GM18909 (cell line): ENCODE results near the gene LDLRAP1.

Source experiments
- ATAC-seq: cut with Tn5 transposase; IDR thresholded peaks from one replicate; pipeline ENCODE4 v1.9.1; 2021; ENCODE audit warnings: mild to moderate bottlenecking; ENCODE audit not compliant: unreplicated experiment, poor library complexity

Gene LDLRAP1

GRCh38 chr1:25541425-25541824, 2.0 kb upstream of the LDLRAP1 start:
- ATAC-seq, result no peak

- ATAC-seq, result no peak
These were observed 1.3 kb upstream of the LDLRAP1 start for GRCh38 chr1:25541889-25542658.

DNA sequence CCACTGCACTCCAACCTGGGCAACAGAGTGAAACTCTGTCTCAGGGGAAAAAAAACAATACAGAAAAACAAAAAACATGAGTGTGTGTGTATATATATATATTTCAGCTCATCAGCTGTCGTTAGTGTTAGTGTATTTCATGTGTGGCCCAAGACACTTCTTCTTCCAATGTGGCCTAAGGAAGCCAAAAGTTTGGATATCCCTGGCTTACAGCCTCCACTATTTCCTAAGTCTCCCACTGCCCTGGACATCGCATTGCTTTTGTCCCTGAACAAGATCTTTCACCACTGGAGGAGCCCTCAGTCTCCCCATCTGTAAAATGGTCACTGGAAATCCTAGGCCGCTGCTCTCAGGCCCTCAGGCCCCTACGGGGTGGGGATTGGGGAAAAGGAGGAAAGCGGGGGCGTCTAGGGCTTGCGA, 391 bp upstream of the LDLRAP1 start:
- no peak for ATAC-seq

DNA sequence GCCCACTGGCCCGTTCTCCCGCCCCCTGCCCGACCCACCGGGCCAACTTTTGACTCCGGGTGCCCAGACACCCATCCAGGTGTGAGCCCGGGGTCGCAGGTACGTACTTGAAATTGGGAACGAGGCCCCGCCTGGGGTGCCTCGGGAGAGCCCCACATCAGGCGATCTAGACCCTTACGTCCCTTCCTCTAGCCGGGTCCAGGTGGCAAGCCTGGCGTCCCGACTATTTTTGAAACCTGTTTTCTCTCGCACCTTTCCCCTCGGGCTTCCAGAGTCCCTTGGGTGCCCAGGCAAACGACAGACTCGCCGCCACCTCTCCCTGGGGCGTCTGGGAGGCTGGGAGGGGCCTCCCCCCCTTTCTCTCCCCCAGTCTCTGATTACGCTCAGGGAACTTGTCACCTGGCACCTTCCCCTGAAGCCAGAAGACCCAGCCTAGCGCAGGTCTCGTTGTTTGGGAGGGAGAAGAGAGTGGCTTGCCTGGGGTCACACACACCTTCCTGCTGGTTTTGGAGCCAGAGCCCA, 898 bp downstream of the LDLRAP1 start:
- no peak for ATAC-seq

- no peak for ATAC-seq
These were observed 1.4 kb downstream of the LDLRAP1 start for GRCh38 chr1:25544819-25545218.

GRCh38 chr1:25545767-25546166, 2.4 kb downstream of the LDLRAP1 start:
- no peak for ATAC-seq

DNA sequence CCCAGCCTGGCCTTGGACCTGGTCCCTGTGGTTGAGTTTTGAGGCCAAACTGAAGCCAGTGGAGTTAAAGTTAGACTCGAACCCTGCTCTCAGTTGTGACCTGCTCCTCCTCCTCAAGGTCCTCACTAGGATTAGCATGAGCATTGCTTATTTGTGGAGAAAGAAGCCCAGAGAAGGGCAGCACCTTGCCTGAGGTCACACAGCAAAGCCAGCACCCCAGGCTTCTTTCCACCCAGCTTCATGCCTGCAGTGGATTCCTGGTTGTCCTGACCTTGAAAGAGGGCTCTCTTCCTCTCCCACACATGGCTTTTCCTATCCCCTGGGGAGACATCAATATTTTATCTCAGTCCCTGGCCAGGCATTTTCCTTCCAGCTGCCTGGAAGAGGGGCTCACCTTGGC, 2.8 kb downstream of the LDLRAP1 start:
- ATAC-seq, result no peak

DNA sequence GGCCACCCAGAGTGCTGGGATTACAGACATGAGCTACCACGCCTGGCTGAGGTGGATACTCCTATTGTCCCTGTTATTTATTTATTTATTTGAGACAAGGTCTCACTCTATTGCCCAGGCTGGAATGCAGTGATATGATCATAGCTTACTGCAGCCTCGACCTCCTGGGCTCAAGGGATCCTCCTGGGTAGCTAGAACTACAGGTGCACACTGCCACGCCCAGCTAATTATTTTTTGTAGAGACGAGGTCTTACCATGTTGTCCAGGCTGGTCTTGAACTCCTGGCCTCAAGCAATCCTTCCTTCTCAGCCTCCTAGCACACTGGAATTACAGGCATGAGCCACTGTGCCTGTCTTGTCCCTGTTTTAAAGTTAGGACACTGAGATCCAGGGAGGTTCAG, 5.2 kb downstream of the LDLRAP1 start:
- no peak for ATAC-seq

DNA sequence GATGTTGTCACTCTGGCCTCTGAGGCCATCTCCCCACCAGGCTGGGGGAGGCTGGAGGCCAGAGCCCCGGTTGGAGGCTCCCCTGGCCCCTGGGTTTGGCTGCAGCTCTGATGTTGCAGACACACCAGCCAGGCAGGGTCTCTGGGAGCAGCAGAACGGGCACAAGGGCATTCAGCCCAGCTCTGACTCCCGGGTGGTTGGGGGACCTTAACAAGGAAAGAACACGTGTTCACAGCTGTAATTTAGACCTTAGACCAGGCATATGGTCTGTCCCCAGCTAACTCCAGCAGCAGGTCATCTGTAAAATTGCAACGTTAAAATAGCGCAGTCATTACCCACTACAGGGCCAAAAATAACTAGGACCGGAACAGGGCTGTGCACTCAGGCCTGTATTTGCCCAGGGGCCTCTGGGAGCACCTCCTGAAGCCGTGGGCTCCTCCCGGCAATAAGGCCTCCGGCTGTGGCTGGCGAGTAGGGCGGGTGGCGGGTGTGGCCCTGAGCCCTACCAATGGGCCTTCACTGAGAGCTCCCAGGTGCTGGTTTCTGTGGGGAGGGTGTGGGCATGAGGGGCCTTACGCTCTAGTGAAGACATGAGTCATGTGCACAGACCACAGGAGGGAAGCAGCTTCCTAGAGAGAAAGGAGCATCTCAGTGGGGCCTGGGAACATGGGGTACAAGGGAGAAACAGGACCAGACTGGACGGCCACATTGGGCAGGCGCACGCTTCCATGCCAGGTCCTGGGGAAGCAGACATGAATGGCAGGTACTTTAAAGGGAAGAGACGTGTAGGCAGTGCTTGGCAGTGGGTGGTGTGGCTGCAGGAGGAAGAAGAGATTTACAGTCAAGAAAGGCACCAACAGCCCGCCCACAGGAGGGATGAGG, 6.1 kb downstream of the LDLRAP1 start:
- ATAC-seq, result peak; percentile 92

- no peak for ATAC-seq
These were observed 6.7 kb downstream of the LDLRAP1 start for GRCh38 chr1:25550155-25550506.

DNA sequence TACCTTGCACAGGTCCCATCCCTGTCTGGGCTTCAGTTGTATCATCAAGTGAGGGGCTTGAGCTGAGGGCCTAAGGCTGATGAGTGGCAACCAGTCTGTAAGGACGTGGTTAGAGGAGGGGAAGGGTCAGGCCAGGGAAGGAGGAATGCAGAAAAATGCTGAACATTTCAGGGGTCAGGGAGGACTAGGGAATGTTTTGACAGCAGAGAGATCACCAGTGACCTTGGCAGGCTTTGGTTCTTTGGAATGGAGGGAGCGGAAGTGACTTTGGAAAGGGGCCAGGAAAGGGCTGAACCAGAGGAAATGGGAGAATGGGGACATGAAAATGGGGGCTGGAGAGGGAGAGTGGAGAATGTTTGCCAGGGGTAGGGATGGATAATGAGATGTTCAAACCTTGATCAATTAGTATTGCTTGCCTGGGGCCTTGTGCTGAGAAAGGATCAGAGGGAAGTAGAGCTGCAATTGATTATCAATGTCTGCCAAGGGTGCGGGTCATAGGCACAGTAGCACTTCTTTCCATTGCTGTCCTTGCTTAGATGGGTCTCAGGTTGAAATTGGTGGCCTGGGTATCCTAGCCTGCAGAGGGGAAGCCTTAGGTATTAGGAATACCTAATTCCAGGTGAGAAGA, 7.4 kb downstream of the LDLRAP1 start:
- no peak for ATAC-seq

DNA sequence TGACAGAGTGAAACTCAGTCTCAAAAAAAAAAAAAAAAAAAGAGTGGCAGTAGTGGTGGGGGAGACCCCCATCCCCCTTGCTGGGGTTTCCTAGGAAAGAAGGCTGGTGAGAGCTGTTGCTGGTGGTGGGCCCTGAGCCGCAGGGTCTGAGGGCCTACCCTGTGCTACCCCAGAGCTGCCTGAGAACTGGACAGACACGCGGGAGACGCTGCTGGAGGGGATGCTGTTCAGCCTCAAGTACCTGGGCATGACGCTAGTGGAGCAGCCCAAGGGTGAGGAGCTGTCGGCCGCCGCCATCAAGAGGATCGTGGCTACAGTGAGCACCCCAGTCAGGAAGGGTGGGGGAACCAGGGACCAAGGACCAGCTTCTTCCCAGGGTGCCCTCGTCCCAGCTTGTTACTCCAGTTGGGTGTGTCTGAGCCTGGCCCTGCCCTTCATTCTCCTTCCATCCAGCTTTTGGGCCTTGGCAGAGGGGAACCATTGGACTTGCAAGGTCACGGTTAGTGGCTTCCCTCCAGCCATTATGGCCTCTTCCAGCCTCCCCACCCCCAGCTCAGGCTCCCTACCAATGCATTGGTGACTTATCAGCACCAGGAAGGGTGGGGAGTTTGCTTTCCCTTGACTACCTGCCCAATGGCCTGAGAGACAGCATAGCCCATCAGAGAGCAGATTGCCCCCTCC, 10.5 kb downstream of the LDLRAP1 start:
- ATAC-seq, result no peak

DNA sequence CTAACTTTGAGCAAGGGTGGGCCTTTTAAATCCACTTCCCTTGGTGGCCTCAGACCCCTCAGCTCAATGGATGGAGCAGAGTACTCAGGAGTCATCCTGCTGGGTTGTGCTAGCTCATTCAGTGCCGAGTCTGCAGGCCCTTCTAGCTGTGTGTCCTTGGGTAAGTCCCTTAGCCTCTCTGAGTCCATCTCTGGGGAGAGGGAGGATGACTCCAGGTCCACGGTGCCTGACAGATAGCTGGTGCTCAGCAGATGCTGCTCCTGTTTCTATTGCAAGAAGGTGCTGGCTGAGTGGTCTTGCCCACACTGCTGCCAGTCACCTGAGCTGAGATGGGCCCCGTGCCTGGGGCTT, 11.0 kb downstream of the LDLRAP1 start:
- no peak for ATAC-seq

DNA sequence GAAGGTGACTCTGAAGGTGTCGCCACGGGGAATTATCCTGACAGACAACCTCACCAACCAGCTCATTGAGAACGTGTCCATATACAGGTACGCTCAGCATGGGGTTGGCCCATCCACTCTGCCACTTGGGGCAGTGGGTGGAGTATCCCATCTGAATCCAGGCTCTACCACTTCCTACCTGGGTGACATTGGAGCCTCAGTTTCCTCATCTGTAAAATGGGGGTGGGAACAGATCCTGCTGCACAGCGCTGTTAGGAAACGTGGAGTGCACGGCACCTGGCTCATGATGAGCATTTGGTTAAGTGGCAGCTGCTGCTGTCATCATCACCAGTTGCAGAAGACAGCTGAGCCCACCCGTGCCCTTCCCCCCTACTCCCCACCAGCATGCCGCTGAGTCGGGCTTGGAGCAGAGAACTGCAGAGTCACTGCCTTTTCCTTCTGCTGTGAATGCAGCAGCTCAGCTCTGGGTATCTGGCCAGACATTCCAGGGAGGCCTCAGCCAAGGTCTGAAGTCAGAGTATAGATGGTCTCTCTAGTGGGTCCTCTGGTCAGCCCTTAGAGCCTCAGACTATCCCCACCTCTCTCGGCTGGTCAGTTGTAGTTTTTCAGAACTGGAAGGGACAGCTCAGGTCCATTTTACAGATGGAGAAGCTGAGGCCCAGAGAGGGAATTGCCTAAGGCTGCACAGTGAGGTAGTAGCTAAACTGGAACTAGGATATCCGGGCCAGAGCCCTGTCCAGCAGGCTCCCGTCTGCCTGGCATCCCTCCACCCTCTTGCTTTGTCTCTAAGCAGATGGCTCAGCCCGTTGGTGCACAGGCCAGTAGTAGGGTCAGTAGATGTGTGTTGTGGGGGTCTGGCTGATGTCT, 11.7 kb downstream of the LDLRAP1 start:
- no peak for ATAC-seq

DNA sequence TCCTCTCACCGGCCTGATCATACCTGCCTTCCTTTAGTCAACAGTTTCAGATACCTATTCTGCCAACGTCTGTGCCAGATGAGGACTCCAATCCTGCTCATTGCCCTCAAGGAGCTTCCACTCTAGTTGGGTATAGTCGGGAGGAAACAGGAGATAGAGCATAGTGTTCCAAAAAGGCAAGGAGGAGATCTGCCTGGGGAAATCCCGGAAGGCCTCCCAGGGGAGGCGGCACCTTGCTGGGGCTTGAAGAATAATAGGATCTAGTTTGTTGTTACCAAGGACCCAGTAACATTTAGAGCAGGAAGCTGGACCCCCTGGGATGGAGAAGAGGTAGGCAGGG, 12.3 kb downstream of the LDLRAP1 start:
- no peak for ATAC-seq

DNA sequence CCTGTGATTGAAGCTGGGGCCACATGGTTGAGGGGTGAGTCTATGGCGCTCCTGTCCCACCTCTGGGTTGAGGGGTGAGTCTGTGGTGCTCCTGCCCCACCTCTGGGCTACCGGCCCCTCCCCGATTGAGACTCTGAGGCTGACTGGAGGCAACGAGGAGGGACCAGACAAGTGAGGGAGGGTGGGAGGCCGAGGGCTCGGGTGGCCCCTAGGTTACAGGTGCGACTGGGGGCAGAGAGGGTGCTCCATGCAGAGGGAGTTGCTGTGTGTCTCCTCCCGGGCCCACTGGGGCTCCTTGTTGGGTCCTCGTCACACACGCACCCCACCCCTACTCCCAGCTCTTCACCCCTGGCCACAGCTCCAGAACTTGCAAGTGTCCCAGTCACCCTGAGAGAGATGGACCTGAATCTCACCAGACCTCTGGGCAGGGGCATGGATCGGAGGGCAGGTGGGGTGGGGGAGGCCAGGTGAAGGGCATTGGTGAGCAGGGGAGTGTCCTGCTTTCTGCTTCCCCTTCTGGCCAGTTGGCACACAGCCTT, 12.8 kb downstream of the LDLRAP1 start:
- no peak for ATAC-seq

DNA sequence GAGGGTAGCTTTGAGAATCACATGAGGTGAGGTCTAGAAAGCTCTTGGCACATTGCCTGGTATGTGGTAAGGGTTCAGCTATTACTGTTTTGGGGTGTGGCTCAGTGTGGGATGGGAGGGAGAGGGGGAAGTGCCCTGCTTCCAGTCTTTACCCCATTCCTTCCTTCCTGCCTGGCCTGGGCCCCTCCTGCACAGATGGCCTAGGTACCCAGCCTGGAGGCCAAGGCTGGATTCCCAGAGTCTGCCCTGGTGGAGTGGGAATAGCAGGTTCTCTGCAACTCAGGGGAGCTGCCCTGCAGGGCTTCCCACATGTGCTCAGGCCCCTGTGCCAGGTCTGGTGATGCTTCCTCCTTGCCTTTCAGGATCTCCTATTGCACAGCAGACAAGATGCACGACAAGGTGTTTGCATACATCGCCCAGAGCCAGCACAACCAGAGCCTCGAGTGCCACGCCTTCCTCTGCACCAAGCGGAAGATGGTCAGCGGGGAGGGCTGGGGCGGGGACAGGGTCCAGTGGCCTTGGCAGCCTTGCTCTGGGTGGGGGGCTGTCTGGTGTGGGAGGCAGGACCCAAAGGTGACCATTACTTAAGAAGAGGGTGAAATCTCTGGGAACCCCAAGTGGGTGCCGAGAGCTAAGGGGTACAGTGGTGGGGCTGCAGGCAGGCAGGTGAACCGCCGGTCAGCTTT, 13.5 kb downstream of the LDLRAP1 start:
- no peak for ATAC-seq

DNA sequence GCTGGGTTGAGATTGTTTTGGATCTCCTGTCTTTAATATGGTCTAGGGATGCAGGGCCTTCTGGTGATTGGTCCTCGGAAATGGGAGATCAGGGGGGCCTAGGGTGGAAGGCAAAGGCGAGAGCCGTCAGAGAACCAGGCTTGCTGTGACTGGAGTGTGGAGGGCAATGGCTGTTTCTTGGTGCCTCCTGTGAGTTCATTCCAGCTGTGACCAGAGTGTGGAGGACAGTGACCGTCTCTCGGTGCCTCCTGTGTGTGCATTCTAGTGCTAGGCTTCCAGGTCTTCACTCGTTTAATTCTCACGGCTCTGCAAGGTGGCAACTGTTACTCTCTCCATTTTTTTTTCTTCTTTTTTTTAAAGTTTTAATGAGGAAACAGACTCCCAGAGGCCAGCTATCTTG, 14.1 kb downstream of the LDLRAP1 start:
- no peak for ATAC-seq

GRCh38 chr1:25559031-25559430, 15.6 kb downstream of the LDLRAP1 start:
- no peak for ATAC-seq
